CD14-positive monocyte (primary cell): ENCODE data around the gene C1orf50. TPM values are rescaled to one million over a fixed set of nuclear protein-coding genes. Genes with fewer than 3 reads are reported as not detected.

Source experiments
- DNase-seq, 3 donors: peaks; one replicate each; pipeline ENCODE4 v3.0.0-alpha.2; 2011 to 2022
- H2AFZ ChIP-seq: 2 replicates; pipeline ENCODE4 v1.6.0; 2012; ENCODE audit warnings: mild to moderate bottlenecking, low read depth, low read length, inconsistent platforms; ENCODE audit not compliant: insufficient read depth, poor library complexity, severe bottlenecking
- H3K27ac ChIP-seq, 2 donors: 1 replicate in 1 of 2; 2 replicates in 1 of 2; pipeline ENCODE4 v1.5.1; 2012 to 2013; ENCODE audit warnings: low read length in 2 of 2, control low read depth in 1 of 2, inconsistent platforms in 1 of 2, low read depth in 1 of 2, mild to moderate bottlenecking in 1 of 2
- H3K27me3 ChIP-seq, 2 donors: one replicate each; pipeline versions ENCODE4 v1.6.0 to v1.6.1; 2011 to 2013; ENCODE audit warnings: low read length in 2 of 2; ENCODE audit not compliant: control insufficient read depth in 2 of 2, insufficient read depth in 2 of 2
- H3K36me3 ChIP-seq, 2 donors: replicated peaks in 1 of 2; 1 replicate in 1 of 2; 2 replicates in 1 of 2; pipeline versions ENCODE4 v1.5.1 to v1.6.1; 2012 to 2013; ENCODE audit warnings: low read length in 2 of 2, control low read depth in 1 of 2, inconsistent platforms in 1 of 2, mild to moderate bottlenecking in 1 of 2; ENCODE audit not compliant: insufficient read depth in 2 of 2, control insufficient read depth in 1 of 2
- H3K4me1 ChIP-seq, 2 donors: 1 replicate in 1 of 2; 2 replicates in 1 of 2; pipeline versions ENCODE4 v1.5.1 to v1.6.1; 2012 to 2013; ENCODE audit warnings: low read length in 2 of 2, control low read depth in 1 of 2, inconsistent platforms in 1 of 2, mild to moderate bottlenecking in 1 of 2, moderate library complexity in 1 of 2; ENCODE audit not compliant: insufficient read depth in 2 of 2, control insufficient read depth in 1 of 2
- H3K4me2 ChIP-seq: replicated peaks from 2 replicates; pipeline ENCODE3; 2012; ENCODE audit warnings: low read length, moderate library complexity, mild to moderate bottlenecking; ENCODE audit not compliant: poor library complexity, severe bottlenecking; ENCODE audit errors: extremely low read depth
- H3K4me3 ChIP-seq, 3 experiments: fragments of 200-600 bp in 1 of 3; sonication (generic) in 1 of 3; replicated peaks in 1 of 3; 1 replicate in 2 of 3; 2 replicates in 1 of 3; pipeline ENCODE4 v1.5.1; 2011 to 2013; ENCODE audit warnings: low read length in 3 of 3, mild to moderate bottlenecking in 3 of 3, control low read depth in 2 of 3, low read depth in 2 of 3, inconsistent platforms in 1 of 3, moderate library complexity in 1 of 3
- H3K79me2 ChIP-seq: 2 replicates; pipeline ENCODE4 v1.6.0; 2012; ENCODE audit warnings: mild to moderate bottlenecking, control low read depth, inconsistent platforms, low read length, moderate library complexity; ENCODE audit not compliant: insufficient read depth
- H3K9ac ChIP-seq: 2 replicates; pipeline ENCODE4 v1.6.0; 2017; ENCODE audit warnings: low read length, mild to moderate bottlenecking; ENCODE audit not compliant: insufficient read depth, poor library complexity, severe bottlenecking
- H3K9me3 ChIP-seq, 2 donors: replicated peaks in 1 of 2; 1 replicate in 1 of 2; 2 replicates in 1 of 2; pipeline versions ENCODE4 v1.5.1 to v1.6.1; 2012 to 2013; ENCODE audit warnings: low read length in 2 of 2, control low read depth in 1 of 2; ENCODE audit not compliant: control insufficient read depth in 1 of 2, insufficient read depth in 1 of 2
- H4K20me1 ChIP-seq: 2 replicates; pipeline ENCODE4 v1.6.0; 2012; ENCODE audit warnings: mild to moderate bottlenecking, low read length, control low read depth, moderate library complexity; ENCODE audit not compliant: insufficient read depth
- H3K27ac Mint-ChIP-seq, 7 donors: one replicate each; pipeline ENCODE4 v1.8.0; 2020; ENCODE audit warnings: mild to moderate bottlenecking in 7 of 7, mixed read lengths in 7 of 7, moderate library complexity in 6 of 7, inconsistent platforms in 2 of 7
- H3K27me3 Mint-ChIP-seq, 3 donors: one replicate each; pipeline ENCODE4 v1.8.0; 2021 to 2022; ENCODE audit warnings: low read depth in 3 of 3, mild to moderate bottlenecking in 3 of 3, mixed read lengths in 3 of 3, moderate library complexity in 3 of 3, inconsistent platforms in 1 of 3
- H3K36me3 Mint-ChIP-seq, 2 donors: one replicate each; pipeline ENCODE4 v1.8.0; 2020; ENCODE audit warnings: mixed read lengths in 2 of 2, inconsistent platforms in 1 of 2, mild to moderate bottlenecking in 1 of 2
- H3K4me1 Mint-ChIP-seq: one replicate; pipeline ENCODE4 v1.8.0; 2020; ENCODE audit warnings: mild to moderate bottlenecking, mixed read lengths
- H3K4me3 Mint-ChIP-seq, 2 donors: one replicate each; pipeline ENCODE4 v1.8.0; 2020; ENCODE audit warnings: mild to moderate bottlenecking in 2 of 2, mixed read lengths in 2 of 2, moderate library complexity in 1 of 2
- H3K9me3 Mint-ChIP-seq, 7 donors: one replicate each; pipeline ENCODE4 v1.8.0; 2020 to 2022; ENCODE audit warnings: mixed read lengths in 7 of 7, mild to moderate bottlenecking in 6 of 7, moderate library complexity in 6 of 7, inconsistent platforms in 2 of 7
- WGBS: methylation state at CpG from one replicate; pipeline ENCODE4 v1.1.5; 2013; ENCODE audit warnings: missing lambda C conversion rate; ENCODE audit not compliant: insufficient coverage; 5-methylcytosine and 5-hydroxymethylcytosine counted together
- intact Hi-C, 2 donors: fragments of 100-400 bp; cut with micrococcal nuclease; formaldehyde crosslinking; loops; one replicate each; pipeline versions ENCODE4 v1.15.0 to v1.15.1; 2023
- polyA plus RNA-seq, 3 donors: library from polyadenylated mRNA; depleted of rRNA in 1 of 3; unstranded in 2 of 3; stranded (reverse) in 1 of 3; fragments of 300-500 nt in 2 of 3; fragments of >200 nt in 1 of 3; fragmentation: Illumina TruSeq in 2 of 3; gene quantifications; 1 replicate in 2 of 3; 2 replicates in 1 of 3; pipeline ENCODE4 v1.2.3, GENCODE V29; 2012 to 2021
- TF ChIP-seq, protein P1 (sequence below): fragments of 200-600 bp; IDR thresholded peaks from one replicate; pipeline ENCODE4 v1.8.0; 2022; ENCODE audit warnings: antibody characterized with exemption, mild to moderate bottlenecking

C1orf50 gene
- polyA plus RNA-seq, 3 donors = 3.7 to 9.2 (median 4.3) TPM

DNA sequence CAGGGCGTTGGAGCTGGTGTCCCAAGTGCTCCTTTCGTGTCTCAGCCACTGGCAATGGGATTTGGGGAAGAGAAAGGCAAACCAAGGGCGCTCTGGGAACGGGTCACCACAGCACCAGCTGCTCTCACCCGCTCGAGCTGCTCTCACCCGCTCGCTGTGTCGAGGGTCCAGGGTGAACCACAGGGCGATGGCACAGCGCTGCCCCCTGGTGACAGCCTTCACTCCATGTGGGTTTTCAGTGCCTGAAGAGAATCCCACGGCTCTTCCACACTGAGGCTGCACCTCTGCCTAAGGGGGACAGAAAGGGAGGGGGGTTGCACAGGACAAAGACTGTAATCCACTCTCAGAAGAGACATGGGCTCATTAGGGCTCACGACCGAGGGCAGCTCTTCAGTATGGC lies 19.9 kb upstream of the C1orf50 start:
- Histone ChIP-seq H3K36me3 (peaks cover 32 to 54% of the 10 kb centered on the region in 2 donors), H4K20me1 (no peaks in the 10 kb centered on the region), H3K4me3 (no peak overlapping the region), H3K4me2 (no peak overlapping the region), H3K9ac (no peak overlapping the region), H3K27me3 (no peaks in the 10 kb centered on the region), H3K9me3 (no peaks in the 10 kb centered on the region), H2AFZ (no peak overlapping the region), H3K79me2 (no peaks in the 10 kb centered on the region), H3K4me1 (peaks cover 18% of the 10 kb centered on the region in 2 donors), H3K27ac (peak overlapping the region in 1 of 2 donors; percentile 72)
- intact Hi-C loops = loop anchor here in 1 of 2 donors (10.0 kb wide), 1 partner anchor 402 kb away; no protein-coding TSS in a partner anchor
- Mint-ChIP-seq H3K27me3 (peaks cover 0 to 6% (median 2%) of the 10 kb centered on the region in 3 donors), H3K9me3 (peaks cover 0 to 6% (median 2%) of the 10 kb centered on the region in 7 donors), H3K27ac (peak overlapping the region in 2 of 7 donors; percentile 19 to 41), H3K36me3 (peaks cover 39 to 59% of the 10 kb centered on the region in 2 donors), H3K4me1 (peaks cover 28% of the 10 kb centered on the region), H3K4me3 (no peak overlapping the region)
- TF ChIP-seq, protein P1, sequence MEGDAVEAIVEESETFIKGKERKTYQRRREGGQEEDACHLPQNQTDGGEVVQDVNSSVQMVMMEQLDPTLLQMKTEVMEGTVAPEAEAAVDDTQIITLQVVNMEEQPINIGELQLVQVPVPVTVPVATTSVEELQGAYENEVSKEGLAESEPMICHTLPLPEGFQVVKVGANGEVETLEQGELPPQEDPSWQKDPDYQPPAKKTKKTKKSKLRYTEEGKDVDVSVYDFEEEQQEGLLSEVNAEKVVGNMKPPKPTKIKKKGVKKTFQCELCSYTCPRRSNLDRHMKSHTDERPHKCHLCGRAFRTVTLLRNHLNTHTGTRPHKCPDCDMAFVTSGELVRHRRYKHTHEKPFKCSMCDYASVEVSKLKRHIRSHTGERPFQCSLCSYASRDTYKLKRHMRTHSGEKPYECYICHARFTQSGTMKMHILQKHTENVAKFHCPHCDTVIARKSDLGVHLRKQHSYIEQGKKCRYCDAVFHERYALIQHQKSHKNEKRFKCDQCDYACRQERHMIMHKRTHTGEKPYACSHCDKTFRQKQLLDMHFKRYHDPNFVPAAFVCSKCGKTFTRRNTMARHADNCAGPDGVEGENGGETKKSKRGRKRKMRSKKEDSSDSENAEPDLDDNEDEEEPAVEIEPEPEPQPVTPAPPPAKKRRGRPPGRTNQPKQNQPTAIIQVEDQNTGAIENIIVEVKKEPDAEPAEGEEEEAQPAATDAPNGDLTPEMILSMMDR = peak; percentile 61
- 48% methylated on average over 12 of the region's 14 CpGs for WGBS
- peak in 2 of 3 donors; percentile 7 to 9 for DNase-seq

DNA sequence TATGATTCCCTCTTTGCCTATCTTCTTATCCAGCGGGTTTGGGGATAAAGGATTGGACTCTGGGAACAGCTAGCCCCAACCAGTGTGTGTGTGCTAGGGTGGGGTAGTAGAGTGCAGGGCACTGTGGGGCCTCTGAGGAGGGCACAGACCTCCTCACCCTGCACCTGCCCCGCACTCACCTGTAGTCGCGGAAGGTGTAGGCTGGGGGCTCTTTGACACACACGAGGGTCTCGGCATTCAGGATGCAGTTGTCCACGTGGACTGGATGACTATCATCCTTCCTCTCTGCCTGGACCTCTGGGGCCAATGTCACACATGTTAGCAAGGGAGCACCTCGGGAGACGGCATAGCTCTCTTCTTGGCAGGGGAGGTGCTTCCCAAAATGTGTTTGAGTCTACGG lies 19.0 kb upstream of the C1orf50 start:
- peaks cover 40 to 63% of the 10 kb centered on the region in 2 donors for H3K36me3 ChIP-seq
- H3K4me3 ChIP-seq = peak overlapping the region in 1 of 3 experiments; percentile 28
- no peaks in the 10 kb centered on the region for H3K27me3 ChIP-seq
- H3K4me3 Mint-ChIP-seq = peak overlapping the region in 1 of 2 donors; percentile 70
- H4K20me1 ChIP-seq = no peaks in the 10 kb centered on the region
- H3K27ac ChIP-seq = peak overlapping the region; percentile 54 to 72
- peaks cover 28% of the 10 kb centered on the region for H3K4me1 Mint-ChIP-seq
- no peak overlapping the region for H3K9ac ChIP-seq
- no peak for DNase-seq
- H3K9me3 Mint-ChIP-seq = peaks cover 0 to 6% (median 2%) of the 10 kb centered on the region in 7 donors
- H2AFZ ChIP-seq = no peak overlapping the region
- peaks cover 18% of the 10 kb centered on the region in 2 donors for H3K4me1 ChIP-seq
- intact Hi-C loops = loop anchor here in 1 of 2 donors (10.0 kb wide), 1 partner anchor 403 kb away; no protein-coding TSS in a partner anchor
- peak overlapping the region in 6 of 7 donors; percentile 3 to 89 (median 61) for H3K27ac Mint-ChIP-seq
- TF ChIP-seq, protein P1 = no peak
- peaks cover 0 to 4% (median 2%) of the 10 kb centered on the region in 3 donors for H3K27me3 Mint-ChIP-seq
- no peaks in the 10 kb centered on the region for H3K9me3 ChIP-seq
- no peaks in the 10 kb centered on the region for H3K79me2 ChIP-seq
- no peak overlapping the region for H3K4me2 ChIP-seq
- WGBS = 96% methylated on average over 8 of the region's 10 CpGs
- H3K36me3 Mint-ChIP-seq = peaks cover 46 to 68% of the 10 kb centered on the region in 2 donors
